Mesenchymal stem cell (in vitro differentiated cells and primary cell): ENCODE results near the gene ESR1.

Source experiments
- DNase-seq: peaks from one replicate; pipeline ENCODE4 v3.0.0-alpha.2; 2013
- H2AFZ ChIP-seq: one replicate; pipeline ENCODE4 v1.6.1; 2013; ENCODE audit warnings: low read depth, mild to moderate bottlenecking, control low read depth, inconsistent platforms, low read length, moderate library complexity
- H2AK5ac ChIP-seq: 2 replicates; pipeline ENCODE4 v1.6.1; 2013; ENCODE audit warnings: low read length, moderate library complexity, mild to moderate bottlenecking, inconsistent platforms; ENCODE audit not compliant: severe bottlenecking
- H2BK120ac ChIP-seq: one replicate; pipeline ENCODE4 v1.6.1; 2013; ENCODE audit warnings: low read depth, mild to moderate bottlenecking, inconsistent platforms, low read length, moderate library complexity
- H2BK12ac ChIP-seq, 2 experiments: one replicate each; pipeline ENCODE4 v1.6.1; 2013; ENCODE audit warnings: inconsistent platforms in 2 of 2, low read length in 2 of 2, mild to moderate bottlenecking in 2 of 2, moderate library complexity in 2 of 2, control low read depth in 1 of 2
- H2BK15ac ChIP-seq: one replicate; pipeline ENCODE4 v1.6.1; 2013; ENCODE audit warnings: mild to moderate bottlenecking, low read depth, inconsistent platforms; ENCODE audit not compliant: poor library complexity, severe bottlenecking
- H2BK5ac ChIP-seq: 2 replicates; pipeline ENCODE4 v1.6.1; 2013; ENCODE audit warnings: low read depth, mild to moderate bottlenecking, low read length, control low read depth, inconsistent platforms; ENCODE audit not compliant: poor library complexity, severe bottlenecking
- H3K14ac ChIP-seq, 2 experiments: one replicate each; pipeline ENCODE4 v1.6.1; 2013; ENCODE audit warnings: inconsistent platforms in 2 of 2, low read length in 2 of 2, control low read depth in 1 of 2, mild to moderate bottlenecking in 1 of 2, moderate library complexity in 1 of 2
- H3K18ac ChIP-seq, 2 experiments: one replicate each; pipeline ENCODE4 v1.6.1; 2013; ENCODE audit warnings: inconsistent platforms in 2 of 2, low read length in 2 of 2, control low read depth in 1 of 2, low read depth in 1 of 2, mild to moderate bottlenecking in 1 of 2
- H3K23ac ChIP-seq, 2 experiments: one replicate each; pipeline ENCODE4 v1.6.1; 2013; ENCODE audit warnings: inconsistent platforms in 2 of 2, low read length in 2 of 2, mild to moderate bottlenecking in 2 of 2, moderate library complexity in 2 of 2, control low read depth in 1 of 2
- H3K27ac ChIP-seq: 2 replicates; pipeline ENCODE4 v1.5.1; 2013; ENCODE audit warnings: mild to moderate bottlenecking, moderate library complexity, low read length, control low read depth, inconsistent platforms; ENCODE audit not compliant: poor library complexity, severe bottlenecking
- H3K27me3 ChIP-seq, 2 experiments: 2 replicates each; pipeline versions ENCODE4 v1.6.1 to v1.7.0; 2013; ENCODE audit warnings: low read length in 2 of 2, mild to moderate bottlenecking in 2 of 2, moderate library complexity in 2 of 2, control low read depth in 1 of 2, inconsistent platforms in 1 of 2; ENCODE audit not compliant: control insufficient read depth in 1 of 2, insufficient read depth in 1 of 2
- H3K36me3 ChIP-seq, 2 experiments: 2 replicates each; pipeline versions ENCODE4 v1.6.1 to v1.7.0; 2013; ENCODE audit warnings: low read length in 2 of 2, control low read depth in 1 of 2, inconsistent platforms in 1 of 2, low read depth in 1 of 2, mild to moderate bottlenecking in 1 of 2; ENCODE audit not compliant: insufficient read depth in 2 of 2, control insufficient read depth in 1 of 2
- H3K4ac ChIP-seq, 2 experiments: one replicate each; pipeline ENCODE4 v1.6.1; 2013; ENCODE audit warnings: inconsistent platforms in 2 of 2, low read length in 2 of 2, mild to moderate bottlenecking in 2 of 2, moderate library complexity in 2 of 2, control low read depth in 1 of 2, low read depth in 1 of 2
- H3K4me1 ChIP-seq: 2 replicates; pipeline ENCODE4 v1.6.1; 2013; ENCODE audit warnings: low read depth, low read length, control low read depth; ENCODE audit not compliant: control insufficient read depth, insufficient read depth
- H3K4me2 ChIP-seq: 2 replicates; pipeline ENCODE4 v1.6.1; 2013; ENCODE audit warnings: low read length, mild to moderate bottlenecking, inconsistent platforms; ENCODE audit not compliant: poor library complexity, severe bottlenecking
- H3K4me3 ChIP-seq, 2 experiments: 2 replicates each; pipeline versions ENCODE4 v1.5.1 to v1.7.0; 2013; ENCODE audit warnings: low read length in 2 of 2, mild to moderate bottlenecking in 2 of 2, control low read depth in 1 of 2, low read depth in 1 of 2; ENCODE audit not compliant: insufficient read depth in 1 of 2
- H3K79me1 ChIP-seq: replicated peaks from 2 replicates; pipeline ENCODE4 v1.6.1; 2013; ENCODE audit warnings: mild to moderate bottlenecking, control low read depth, low read length, inconsistent platforms; ENCODE audit not compliant: poor library complexity, severe bottlenecking
- H3K9ac ChIP-seq: 2 replicates; pipeline ENCODE4 v1.7.0; 2013; ENCODE audit warnings: mild to moderate bottlenecking, low read length, moderate library complexity
- H3K9me3 ChIP-seq: 2 replicates; pipeline ENCODE4 v1.7.0; 2013; ENCODE audit warnings: mild to moderate bottlenecking, low read length; ENCODE audit not compliant: control insufficient read depth
- H4K8ac ChIP-seq: one replicate; pipeline ENCODE4 v1.6.1; 2013; ENCODE audit warnings: inconsistent platforms, mild to moderate bottlenecking, low read length, moderate library complexity
- H4K91ac ChIP-seq: one replicate; pipeline ENCODE4 v1.6.1; 2013; ENCODE audit warnings: mild to moderate bottlenecking, low read length, inconsistent platforms
- WGBS: methylation state at CpG from one replicate; pipeline ENCODE4 v1.1.7; 2013; ENCODE audit warnings: mixed read lengths; 5-methylcytosine and 5-hydroxymethylcytosine counted together

The ESR1 gene

DNA sequence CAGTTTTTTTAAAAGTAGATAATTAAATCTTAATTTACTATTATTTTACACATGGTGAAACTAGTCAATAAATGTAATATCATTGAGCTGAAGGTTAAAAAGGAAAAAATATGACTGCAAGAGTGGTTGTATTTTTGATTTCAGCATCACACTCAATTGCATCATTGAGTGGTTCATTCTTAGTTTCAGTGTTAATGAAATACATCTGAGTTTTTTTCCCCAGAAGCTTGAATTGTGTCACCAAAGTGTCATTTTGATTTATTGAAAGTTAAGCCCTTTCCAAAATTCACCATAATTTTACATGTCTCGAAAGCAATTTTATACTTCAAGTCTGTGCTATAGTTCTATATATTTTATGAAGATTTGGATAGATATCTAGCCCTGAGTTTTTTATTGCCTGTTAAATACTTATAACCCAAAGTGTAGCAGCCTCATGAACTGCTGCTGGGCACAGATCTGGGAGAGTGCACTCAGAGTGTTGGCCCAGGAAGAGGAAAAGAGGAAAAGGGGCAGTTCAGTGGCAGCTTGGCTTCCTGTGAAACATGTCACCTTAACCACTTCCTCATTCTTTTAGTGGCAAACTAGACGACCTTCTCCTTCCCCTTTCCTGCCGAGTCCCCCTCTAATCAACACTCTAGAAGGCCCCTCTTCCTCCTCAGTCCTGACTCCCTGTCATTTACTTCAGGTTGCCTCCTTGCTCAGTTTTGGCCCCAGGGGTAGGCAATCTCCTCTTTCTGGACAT is 140.7 kb downstream of the ESR1 start:
- H3K23ac ChIP-seq: no peak overlapping the region
- no peak overlapping the region for H2BK5ac ChIP-seq
- no peak overlapping the region for H3K18ac ChIP-seq
- H3K4me1 ChIP-seq: no peaks in the 10 kb centered on the region
- no peak overlapping the region for H2AFZ ChIP-seq
- no peak overlapping the region for H3K27ac ChIP-seq
- no peak overlapping the region for H2AK5ac ChIP-seq
- no peak overlapping the region for H4K91ac ChIP-seq
- no peak overlapping the region for H4K8ac ChIP-seq
- no peak overlapping the region for H2BK15ac ChIP-seq
- H3K79me1 ChIP-seq: no peaks in the 10 kb centered on the region
- H3K9me3 ChIP-seq: no peaks in the 10 kb centered on the region
- no peak overlapping the region for H2BK120ac ChIP-seq
- no peak overlapping the region for H3K4me3 ChIP-seq
- H3K4me2 ChIP-seq: no peak overlapping the region
- no peak overlapping the region for H3K4ac ChIP-seq
- H3K14ac ChIP-seq: no peak overlapping the region
- 7% methylated on average over 2 of the region's 3 CpGs for WGBS
- no peaks in the 10 kb centered on the region for H3K36me3 ChIP-seq
- DNase-seq: no peak
- H2BK12ac ChIP-seq: no peak overlapping the region
- no peak overlapping the region for H3K9ac ChIP-seq
- no peaks in the 10 kb centered on the region for H3K27me3 ChIP-seq

DNA sequence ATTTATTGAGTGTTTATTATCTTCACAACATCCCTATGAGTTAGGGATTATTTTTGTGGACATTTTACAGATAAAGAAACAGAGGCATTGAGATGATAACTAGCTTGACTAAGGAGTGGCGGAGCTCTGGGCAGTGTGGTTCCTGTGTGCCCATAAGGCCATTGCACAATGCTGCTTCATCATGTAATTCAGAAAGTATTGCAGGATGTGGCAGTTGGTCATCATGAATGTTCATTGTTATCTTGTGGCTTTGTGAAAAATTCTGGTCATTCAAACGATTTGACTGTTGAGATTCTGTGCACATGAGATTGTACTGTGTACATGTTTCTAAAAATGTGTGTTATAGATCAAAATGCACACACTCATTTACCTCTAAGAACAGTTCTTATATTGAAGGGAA is 150.8 kb downstream of the ESR1 start:
- H2BK15ac ChIP-seq: no peak overlapping the region
- no peak overlapping the region for H3K4ac ChIP-seq
- H3K23ac ChIP-seq: no peak overlapping the region
- no peak overlapping the region for H4K8ac ChIP-seq
- no peak overlapping the region for H3K9ac ChIP-seq
- H2AK5ac ChIP-seq: no peak overlapping the region
- no peak overlapping the region for H3K27ac ChIP-seq
- no peaks in the 10 kb centered on the region for H3K4me1 ChIP-seq
- no peak overlapping the region for H3K4me2 ChIP-seq
- H3K4me3 ChIP-seq: no peak overlapping the region
- H3K36me3 ChIP-seq: no peaks in the 10 kb centered on the region
- no peak overlapping the region for H2BK120ac ChIP-seq
- H3K27me3 ChIP-seq: no peaks in the 10 kb centered on the region
- H4K91ac ChIP-seq: no peak overlapping the region
- H3K18ac ChIP-seq: no peak overlapping the region
- no peaks in the 10 kb centered on the region for H3K79me1 ChIP-seq
- H2BK12ac ChIP-seq: no peak overlapping the region
- no peaks in the 10 kb centered on the region for H3K9me3 ChIP-seq
- WGBS: 58% methylated on average over 2 of the region's 2 CpGs
- H2BK5ac ChIP-seq: no peak overlapping the region
- DNase-seq: no peak
- no peak overlapping the region for H2AFZ ChIP-seq
- no peak overlapping the region for H3K14ac ChIP-seq

DNA sequence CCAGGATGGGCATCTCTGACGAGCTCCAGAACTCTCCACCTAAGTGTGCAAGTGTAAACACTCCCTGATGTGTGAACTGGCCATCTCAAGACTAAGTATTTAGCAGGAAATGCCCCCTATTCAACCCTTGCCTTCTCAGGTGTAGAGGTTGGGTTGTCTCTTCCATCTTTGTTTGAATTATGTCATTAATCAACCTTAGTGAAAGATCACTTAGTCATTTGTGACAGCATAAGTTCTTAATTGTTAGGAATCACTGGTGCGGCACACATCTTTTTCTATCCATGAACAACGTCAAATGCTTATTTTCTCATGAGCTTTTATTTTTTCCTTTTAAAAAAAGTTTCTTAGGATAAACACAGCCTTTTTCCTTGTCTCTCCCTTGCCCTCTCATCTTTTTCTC is 151.6 kb downstream of the ESR1 start:
- no peak overlapping the region for H3K4ac ChIP-seq
- no peaks in the 10 kb centered on the region for H3K4me1 ChIP-seq
- no peak overlapping the region for H2AFZ ChIP-seq
- no peak overlapping the region for H3K27ac ChIP-seq
- H2BK12ac ChIP-seq: no peak overlapping the region
- H3K23ac ChIP-seq: no peak overlapping the region
- H4K8ac ChIP-seq: no peak overlapping the region
- no peak overlapping the region for H2BK15ac ChIP-seq
- no peaks in the 10 kb centered on the region for H3K36me3 ChIP-seq
- no peaks in the 10 kb centered on the region for H3K9me3 ChIP-seq
- no peak overlapping the region for H3K18ac ChIP-seq
- H3K27me3 ChIP-seq: no peaks in the 10 kb centered on the region
- no peak overlapping the region for H2BK5ac ChIP-seq
- 74% methylated on average over 3 of the region's 3 CpGs for WGBS
- H2AK5ac ChIP-seq: no peak overlapping the region
- no peak overlapping the region for H3K4me3 ChIP-seq
- no peak overlapping the region for H3K9ac ChIP-seq
- DNase-seq: no peak
- H2BK120ac ChIP-seq: no peak overlapping the region
- no peak overlapping the region for H3K4me2 ChIP-seq
- H3K14ac ChIP-seq: no peak overlapping the region
- no peaks in the 10 kb centered on the region for H3K79me1 ChIP-seq
- no peak overlapping the region for H4K91ac ChIP-seq

DNA sequence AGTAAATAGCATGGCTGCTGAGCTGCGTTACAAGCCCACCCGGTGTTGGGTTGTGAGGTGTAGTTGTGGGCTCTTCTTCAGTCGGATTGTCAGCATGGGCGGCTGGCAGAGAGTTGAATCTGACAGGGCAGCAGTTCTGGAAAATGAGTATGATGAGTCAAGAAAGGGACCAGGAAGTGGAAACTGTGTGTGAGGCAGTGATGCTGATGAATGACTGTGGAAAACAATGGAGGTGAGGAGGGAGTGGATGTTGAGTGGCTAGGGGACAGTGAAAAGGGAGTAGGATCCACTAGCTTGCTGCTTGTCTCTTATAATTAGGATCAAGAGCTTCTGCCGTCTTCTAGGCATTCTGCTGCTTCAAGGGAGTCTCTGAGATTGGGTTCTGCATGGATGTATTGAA is 154.3 kb downstream of the ESR1 start:
- Histone ChIP-seq H3K23ac (no peak overlapping the region), H3K18ac (no peak overlapping the region), H2AFZ (no peak overlapping the region), H4K91ac (no peak overlapping the region), H3K14ac (no peak overlapping the region), H3K79me1 (no peaks in the 10 kb centered on the region), H3K4me3 (no peak overlapping the region), H2BK12ac (no peak overlapping the region), H3K9me3 (no peaks in the 10 kb centered on the region), H3K4me1 (no peaks in the 10 kb centered on the region), H2AK5ac (no peak overlapping the region), H2BK15ac (no peak overlapping the region), H3K9ac (no peak overlapping the region), H3K36me3 (no peaks in the 10 kb centered on the region), H4K8ac (no peak overlapping the region), H3K27me3 (no peaks in the 10 kb centered on the region), H3K4me2 (no peak overlapping the region), H3K4ac (no peak overlapping the region), H3K27ac (no peak overlapping the region), H2BK120ac (no peak overlapping the region), H2BK5ac (no peak overlapping the region)
- no peak for DNase-seq
- WGBS: 84% methylated on average over 5 of the region's 5 CpGs
